Smooth muscle cell of the pulmonary artery (primary cell): ENCODE results near the gene MCRIP2. TPM values are rescaled to one million over a fixed set of nuclear protein-coding genes. Genes with fewer than 3 reads are reported as not detected.

Experiments
- total RNA-seq: library from RNA; depleted of rRNA; stranded (reverse); fragments of >200 nt; gene quantifications from 2 replicates; pipeline ENCODE4 v1.2.3, GENCODE V29; 2014

The MCRIP2 gene, protein sequence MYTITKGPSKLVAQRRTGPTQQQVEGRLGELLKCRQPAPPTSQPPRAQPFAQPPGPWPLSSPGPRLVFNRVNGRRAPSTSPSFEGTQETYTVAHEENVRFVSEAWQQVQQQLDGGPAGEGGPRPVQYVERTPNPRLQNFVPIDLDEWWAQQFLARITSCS
- 11.3 and 19.8 TPM in 2 replicates for total RNA-seq

DNA sequence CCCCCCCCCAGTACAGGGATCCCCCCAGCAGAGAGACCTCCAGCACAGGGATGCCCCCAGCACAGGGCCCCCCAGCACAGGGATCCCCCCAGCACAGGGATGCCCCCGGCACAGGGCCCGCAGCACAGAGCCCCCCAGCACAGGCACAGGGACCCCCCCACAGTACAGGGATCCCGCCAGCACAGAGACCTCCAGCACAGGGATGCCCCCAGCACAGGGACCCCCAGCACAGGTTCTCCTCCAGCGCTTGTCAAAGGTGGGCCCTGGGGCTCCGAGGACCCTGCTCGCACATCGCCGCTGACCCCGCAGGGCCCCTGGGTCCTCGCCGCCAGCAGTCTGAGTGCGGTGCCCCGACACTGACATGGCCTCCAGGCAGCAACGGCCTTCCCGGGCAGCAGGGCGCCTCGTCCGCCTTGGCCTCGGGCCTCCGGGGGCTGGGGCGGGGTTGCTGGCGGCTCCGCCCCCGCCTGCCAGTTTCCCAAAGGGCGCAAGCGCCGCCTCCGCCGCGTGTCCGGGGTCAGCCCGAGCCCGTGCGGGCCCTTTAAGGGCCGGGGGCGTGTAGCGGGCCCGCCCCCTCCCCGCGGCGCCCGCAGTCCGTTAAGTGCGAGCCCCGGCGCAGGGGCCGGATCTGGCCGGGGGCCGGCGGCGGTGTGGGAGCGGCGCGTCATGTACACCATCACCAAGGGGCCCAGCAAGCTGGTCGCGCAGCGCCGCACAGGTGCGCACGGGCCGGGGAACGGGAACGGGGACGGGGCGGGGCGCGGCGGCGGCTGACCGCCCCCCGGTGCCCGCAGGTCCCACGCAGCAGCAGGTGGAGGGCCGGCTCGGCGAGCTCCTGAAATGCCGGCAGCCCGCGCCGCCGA is at the start of gene MCRIP2:
Gene MCRIP2 (plus strand): TSS at position 503 of the 863 bp plus-strand sequence. CDS start 164 bp downstream, at position 667.

DNA sequence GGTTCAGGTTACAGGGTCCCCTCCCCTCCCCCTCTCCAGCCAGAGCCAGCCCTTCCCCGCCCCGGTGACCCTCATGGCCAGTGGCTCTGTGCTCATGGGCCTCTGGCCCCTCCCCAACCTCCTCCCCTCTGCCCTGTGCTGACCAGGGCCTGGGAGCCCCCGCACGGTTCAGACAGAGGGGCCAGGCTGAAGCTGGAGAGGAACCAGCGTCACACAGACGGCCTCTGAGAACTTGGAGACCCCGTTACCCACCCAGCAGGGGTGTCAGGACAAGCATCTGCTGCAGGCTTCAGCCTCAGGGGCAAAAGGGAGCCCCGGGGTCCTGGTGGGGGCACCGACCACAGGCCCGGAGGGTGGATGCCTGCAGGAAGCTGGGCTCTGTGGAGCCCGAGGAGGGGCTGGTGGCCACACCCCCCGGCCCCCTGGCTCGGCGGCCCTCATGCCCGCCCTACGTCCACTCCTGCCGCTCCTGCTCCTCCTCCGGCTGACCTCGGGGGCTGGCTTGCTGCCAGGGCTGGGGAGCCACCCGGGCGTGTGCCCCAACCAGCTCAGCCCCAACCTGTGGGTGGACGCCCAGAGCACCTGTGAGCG is 10.7 kb upstream of the MCRIP2 start, which contains the start of gene WFIKKN1:
Gene WFIKKN1 (plus strand): TSS at position 171 of the 591 bp plus-strand sequence. CDS start 269 bp downstream, at position 440.

DNA sequence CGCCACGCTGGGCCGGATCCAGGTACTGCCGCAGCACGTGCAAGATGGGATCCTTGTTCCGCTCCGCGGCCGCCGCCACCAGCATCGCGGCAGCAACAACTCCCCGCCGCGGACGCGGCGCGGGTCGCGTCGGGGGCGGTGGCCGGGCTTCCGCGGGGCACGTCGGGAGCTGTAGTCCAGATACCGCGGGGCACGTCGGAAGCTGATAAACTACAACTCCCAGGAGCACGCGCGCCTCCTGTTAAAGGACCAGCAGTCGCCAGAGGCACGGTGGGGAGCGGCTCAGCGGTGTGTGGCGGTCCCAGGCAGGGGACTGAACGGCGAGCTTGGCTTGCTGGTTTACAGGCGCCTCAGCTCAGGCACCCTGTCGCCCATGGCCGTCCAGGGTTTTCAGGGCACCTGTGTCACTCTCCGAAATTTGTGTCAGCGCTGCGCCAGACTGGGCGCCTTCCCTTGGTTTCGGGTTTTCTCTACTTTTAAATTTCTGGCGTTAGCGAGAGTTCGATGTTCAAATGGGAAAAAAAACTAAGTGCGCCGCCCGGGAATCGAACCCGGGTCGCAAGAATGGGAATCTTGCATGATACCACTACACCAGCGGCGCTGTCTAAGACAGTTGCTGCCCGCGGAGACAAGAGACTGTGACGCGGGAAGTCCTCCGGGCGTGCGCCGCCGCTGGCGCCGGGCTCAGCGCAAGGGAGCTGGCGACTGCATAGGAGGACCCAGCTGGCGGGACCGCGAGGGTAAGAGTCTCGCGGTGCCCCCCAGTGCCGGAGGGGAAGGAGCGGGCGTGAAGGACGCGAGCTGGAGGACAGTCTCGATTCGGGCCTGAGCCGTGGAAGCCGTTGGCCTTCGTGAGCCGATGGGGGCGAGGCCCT is 5.2 kb upstream of the MCRIP2 start, which contains the start of gene METTL26:
Gene METTL26 (minus strand): TSS at position 100 of the 875 bp plus-strand sequence. CDS start 15 bp downstream, at position 85.

DNA sequence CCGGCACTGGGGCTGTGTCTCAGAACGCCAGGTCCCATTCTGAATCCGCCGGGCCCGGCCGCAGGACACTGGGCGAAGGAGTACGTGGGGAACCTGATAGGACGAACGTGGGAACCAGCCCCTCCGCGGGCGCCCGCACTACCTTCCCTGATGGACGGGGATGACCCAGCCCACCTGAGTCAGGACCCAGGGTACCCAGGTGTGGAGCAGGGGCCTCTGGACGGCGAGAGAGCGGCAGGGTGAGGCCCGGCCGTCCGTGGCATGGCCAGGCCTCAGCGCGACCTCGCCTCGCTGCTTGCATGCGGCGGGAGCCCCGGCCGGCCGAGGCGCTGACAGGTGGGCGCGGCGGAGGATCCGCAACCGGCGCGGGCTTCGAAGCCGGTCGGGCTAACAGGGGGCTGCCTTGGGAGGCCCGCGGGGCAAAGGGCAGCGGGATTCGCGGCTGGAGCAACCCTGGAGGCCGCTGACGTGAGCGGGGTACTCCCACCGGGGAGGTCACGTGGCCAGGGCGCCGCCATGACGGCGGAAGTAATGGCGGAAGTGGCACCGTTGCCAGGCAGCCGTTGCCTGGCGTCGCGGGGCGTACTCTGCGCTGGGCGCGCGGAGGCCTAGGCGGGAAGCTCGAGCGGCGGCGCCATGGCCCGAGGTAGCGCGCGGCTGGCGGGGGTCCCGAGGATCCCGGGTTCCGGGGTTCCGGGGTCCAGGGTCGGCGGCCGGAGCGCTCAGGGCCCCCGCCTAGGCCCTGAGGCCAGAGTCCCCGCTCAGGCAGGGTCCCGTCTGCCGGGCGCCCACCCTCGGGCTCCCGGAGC is 7.4 kb downstream of the MCRIP2 start, which contains the start of gene WDR90:
Gene WDR90 (plus strand): TSS at position 585 of the 809 bp plus-strand sequence. CDS start 52 bp downstream, at position 637.

DNA sequence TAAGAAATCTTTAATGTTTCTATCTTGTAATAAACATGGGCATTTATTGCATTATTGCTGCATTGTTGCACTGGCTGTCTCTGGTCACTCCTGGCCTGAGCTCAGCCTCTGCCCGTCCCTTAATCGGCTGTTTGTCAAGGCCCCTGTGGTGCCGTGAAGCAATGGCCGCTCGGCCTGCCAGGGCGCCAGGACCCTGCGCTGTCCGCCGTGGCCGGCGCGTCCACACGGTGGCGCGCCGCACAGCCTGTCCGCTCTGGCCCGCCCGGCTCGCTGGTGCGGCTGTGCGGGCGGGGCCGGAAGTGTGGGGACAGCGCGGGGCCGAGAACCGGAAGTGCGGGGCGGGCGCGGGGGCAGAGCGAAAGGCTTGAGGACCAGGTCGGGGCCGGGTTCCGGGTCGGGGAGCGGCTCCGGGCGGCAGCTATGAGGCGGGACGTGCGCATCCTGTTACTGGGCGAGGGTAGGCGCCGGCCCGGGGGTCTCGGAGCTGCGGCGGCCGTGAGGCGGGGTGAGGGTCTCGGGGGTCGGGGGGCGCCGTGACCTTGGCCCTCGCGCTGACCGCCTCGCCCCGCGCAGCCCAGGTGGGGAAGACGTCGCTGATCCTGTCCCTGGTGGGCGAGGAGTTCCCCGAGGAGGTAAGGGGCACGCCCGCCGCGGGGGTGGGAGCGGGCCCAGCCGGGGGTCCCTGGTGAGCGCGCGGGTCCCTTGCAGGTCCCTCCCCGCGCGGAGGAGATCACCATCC is 26.3 kb downstream of the MCRIP2 start, which contains the start of gene RHOT2:
Gene RHOT2 (plus strand): TSS at position 353 of the 739 bp plus-strand sequence. CDS start 68 bp downstream, at position 421.

DNA sequence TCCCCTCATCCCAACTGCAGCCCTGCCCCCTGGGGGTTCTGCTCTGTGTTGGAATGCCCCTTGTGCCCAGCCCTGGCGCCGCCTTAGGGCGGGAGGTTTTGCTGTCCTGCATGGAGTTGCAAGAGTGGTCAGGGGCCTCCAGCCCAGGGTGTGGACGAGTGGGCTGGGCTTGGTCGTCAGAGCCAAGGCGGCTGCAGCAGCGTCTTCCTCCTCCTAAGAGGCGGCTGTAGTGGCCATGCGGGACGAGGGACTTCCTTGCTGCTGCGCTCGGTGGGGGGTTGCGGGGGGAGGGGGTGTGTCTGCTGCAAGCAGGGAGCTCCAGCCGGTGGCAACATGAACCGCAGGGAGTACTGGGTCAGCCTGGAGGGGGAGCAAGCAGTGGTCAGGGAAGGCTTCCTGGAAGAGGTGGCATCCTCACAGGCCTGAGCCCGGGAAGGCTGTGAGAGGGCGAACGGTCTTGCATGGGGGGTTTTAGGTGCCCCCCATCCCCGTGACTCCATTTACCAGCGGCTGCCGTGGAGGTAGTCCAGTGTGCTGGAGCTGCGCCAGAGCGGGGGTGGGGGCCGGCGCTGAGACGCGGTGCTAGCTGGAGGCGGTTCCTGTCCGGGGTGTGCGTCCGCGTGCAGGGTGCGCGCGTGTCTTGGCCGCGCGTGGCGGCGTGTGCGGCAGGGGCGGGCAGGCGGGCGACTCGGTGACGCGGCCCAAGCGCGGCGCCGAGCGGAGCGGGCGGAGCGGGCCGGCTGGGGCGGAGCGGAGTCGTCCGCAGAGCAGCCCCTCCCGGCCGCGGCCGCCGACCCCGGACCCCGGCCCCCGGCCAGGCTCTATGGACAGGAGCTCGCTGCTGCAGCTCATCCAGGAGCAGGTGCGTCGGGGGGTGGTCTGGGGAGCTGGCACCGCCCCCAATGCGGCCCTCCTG is 33.6 kb downstream of the MCRIP2 start, which contains the start of gene RHBDL1:
Gene RHBDL1 (plus strand): TSS at position 704 of the 916 bp plus-strand sequence. CDS start 120 bp downstream, at position 824.

DNA sequence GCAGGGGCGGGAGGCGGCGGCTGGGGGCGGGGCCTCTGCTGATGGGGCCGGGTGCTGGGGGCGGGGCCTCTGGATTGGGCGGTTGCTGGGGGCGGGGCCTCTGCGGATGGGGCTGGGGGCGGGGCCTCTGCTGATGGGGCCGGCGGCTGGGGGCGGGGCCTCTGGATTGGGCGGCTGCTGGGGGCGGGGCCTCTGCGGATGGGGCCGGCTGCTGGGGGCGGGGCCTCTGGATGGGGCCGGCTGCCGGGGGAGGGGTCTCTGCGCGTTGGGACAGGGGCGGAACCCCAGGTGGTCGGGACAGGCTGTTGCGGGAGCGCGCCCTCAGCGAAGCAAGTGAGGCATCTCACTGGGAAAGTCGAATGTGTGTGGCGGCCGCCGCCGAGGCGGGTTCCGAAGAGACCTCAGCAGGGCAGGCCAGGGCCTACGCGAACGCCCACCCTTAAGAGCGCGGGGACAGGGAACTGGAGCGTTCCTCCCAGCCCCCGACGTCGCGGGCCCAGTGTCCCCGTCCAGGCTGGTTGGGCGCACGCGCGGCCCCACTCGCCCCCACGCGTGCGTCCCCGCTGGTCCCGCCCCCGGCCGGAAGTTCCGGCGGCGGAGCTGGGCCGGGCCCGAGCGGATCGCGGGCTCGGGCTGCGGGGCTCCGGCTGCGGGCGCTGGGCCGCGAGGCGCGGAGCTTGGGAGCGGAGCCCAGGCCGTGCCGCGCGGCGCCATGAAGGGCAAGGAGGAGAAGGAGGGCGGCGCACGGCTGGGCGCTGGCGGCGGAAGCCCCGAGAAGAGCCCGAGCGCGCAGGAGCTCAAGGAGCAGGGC is 38.4 kb downstream of the MCRIP2 start, which contains the start of gene STUB1:
Gene STUB1 (plus strand): TSS at position 597 of the 811 bp plus-strand sequence. CDS start 116 bp downstream, at position 713.

DNA sequence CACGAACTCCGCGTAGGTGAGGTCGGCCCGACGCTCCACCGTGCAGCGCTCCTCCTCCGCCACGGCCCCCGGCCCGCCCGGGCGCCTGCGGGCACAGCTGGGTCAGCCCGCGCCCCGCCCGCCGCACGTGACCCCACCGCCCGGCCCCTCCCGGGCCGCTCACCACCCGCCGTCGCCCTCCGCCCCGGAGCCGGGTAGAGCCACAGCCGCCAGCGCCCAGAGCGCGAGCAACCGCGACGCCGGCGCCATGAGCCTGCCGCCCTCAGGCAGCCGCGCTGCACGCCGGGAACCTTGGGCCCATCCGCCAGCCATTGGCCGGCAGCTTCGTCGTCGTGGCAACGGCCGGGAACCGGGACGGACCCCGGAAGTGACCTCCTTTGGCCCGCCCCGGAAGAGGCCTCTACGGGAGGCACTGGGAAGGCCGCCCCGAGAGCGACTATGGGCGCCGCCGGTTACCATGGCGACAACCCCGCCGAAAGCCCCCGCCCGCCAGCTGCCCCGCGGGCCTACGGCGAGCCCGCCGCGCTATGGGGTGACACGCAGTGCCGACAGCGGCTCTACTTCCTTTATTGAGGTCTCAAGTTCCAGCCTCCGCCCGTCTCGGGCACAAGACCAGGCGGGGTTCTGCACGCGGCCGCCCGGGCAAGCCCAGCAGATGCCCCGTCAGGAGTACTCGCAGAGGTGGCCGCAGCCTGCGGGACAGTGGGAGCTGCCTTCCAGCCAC is 42.6 kb downstream of the MCRIP2 start, which contains the start of gene JMJD8:
Gene JMJD8 (minus strand): TSS at position 264 of the 724 bp plus-strand sequence. CDS start 15 bp downstream, at position 249.

Other genes with a start within 250 kb of the MCRIP2 start
- 81.9 and 94.9 TPM in 2 replicates for gene NME4, start 244.6 kb upstream of the MCRIP2 start, total RNA-seq
- gene DECR2, start 239.9 kb upstream of the MCRIP2 start, total RNA-seq, result 11.5 and 12.5 TPM in 2 replicates
- 31.0 and 38.4 TPM in 2 replicates for gene RAB11FIP3, start 216.2 kb upstream of the MCRIP2 start, total RNA-seq
- gene CAPN15, start 114.1 kb upstream of the MCRIP2 start, total RNA-seq, result 28.5 and 48.7 TPM in 2 replicates
- gene PRR35, start 81.4 kb upstream of the MCRIP2 start, total RNA-seq, result not detected in 2 replicates
- gene NHLRC4, start 74.8 kb upstream of the MCRIP2 start, total RNA-seq, result 0.99 and 1.3 TPM in 2 replicates
- gene PIGQ, start 71.9 kb upstream of the MCRIP2 start, total RNA-seq, result 31.5 and 39.1 TPM in 2 replicates
- 12.6 and 13.6 TPM in 2 replicates for gene RAB40C, start 51.8 kb upstream of the MCRIP2 start, total RNA-seq
- 0.26 TPM in 2 replicates for gene WFIKKN1, start 10.8 kb upstream of the MCRIP2 start, total RNA-seq
- 61.8 and 71.3 TPM in 2 replicates for gene METTL26, start 5.5 kb upstream of the MCRIP2 start, total RNA-seq
- 9.3 and 18.1 TPM in 2 replicates for gene WDR90, start 7.5 kb downstream of the MCRIP2 start, total RNA-seq
- 29.1 and 39.2 TPM in 2 replicates for gene RHOT2, start 26.3 kb downstream of the MCRIP2 start, total RNA-seq
- 2.7 and 9.1 TPM in 2 replicates for gene RHBDL1, start 33.8 kb downstream of the MCRIP2 start, total RNA-seq
- gene STUB1, start 38.6 kb downstream of the MCRIP2 start, total RNA-seq, result 73.9 and 106 TPM in 2 replicates
- gene JMJD8, start 42.5 kb downstream of the MCRIP2 start, total RNA-seq, result 54.5 and 58.5 TPM in 2 replicates
- 7.9 and 10.3 TPM in 2 replicates for gene WDR24, start 48.6 kb downstream of the MCRIP2 start, total RNA-seq
- 0.07 and 0.13 TPM in 2 replicates for gene FBXL16, start 64.0 kb downstream of the MCRIP2 start, total RNA-seq
- 81.0 and 110 TPM in 2 replicates for gene METRN, start 73.3 kb downstream of the MCRIP2 start, total RNA-seq
- gene ANTKMT, start 79.3 kb downstream of the MCRIP2 start, total RNA-seq, result 17.7 and 23.0 TPM in 2 replicates
- 1.6 and 4.9 TPM in 2 replicates for gene CCDC78, start 84.6 kb downstream of the MCRIP2 start, total RNA-seq
- gene HAGHL, start 85.3 kb downstream of the MCRIP2 start, total RNA-seq, result 9.5 and 23.7 TPM in 2 replicates
- 29.5 and 35.8 TPM in 2 replicates for gene CIAO3, start 99.2 kb downstream of the MCRIP2 start, total RNA-seq
- gene MSLN, start 118.9 kb downstream of the MCRIP2 start, total RNA-seq, result not detected in 2 replicates
- gene RPUSD1, start 146.6 kb downstream of the MCRIP2 start, total RNA-seq, result 17.1 and 28.9 TPM in 2 replicates
- gene CHTF18, start 146.8 kb downstream of the MCRIP2 start, total RNA-seq, result 6.5 and 8.7 TPM in 2 replicates
- not detected in 2 replicates for gene GNG13, start 158.9 kb downstream of the MCRIP2 start, total RNA-seq